Measurements from ENCODE around the gene ECI1.
"Not testable (repeated sequence)": the region's sequence is repeated elsewhere in the genome, so short reads cannot be mapped to it uniquely, and the experiment has no call there.

Gene ECI1

DNA sequence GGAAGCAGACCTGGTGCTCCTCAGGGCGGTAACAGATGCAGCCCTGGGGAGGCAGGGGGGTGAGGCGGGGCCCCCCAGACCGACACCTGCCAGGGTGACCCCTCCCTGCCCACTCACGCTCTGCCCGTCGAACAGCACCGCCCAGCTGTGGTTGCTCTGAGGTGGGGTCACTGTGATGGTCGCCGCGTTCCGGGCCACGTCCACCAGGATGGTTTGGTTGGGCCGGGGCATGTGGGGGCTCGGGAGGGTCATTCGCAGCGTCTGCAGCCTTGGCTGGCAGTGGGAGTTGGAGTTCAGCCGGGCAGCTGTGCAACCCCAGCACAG, 41.4 kb downstream of the ECI1 start:
- no peak for DNase-seq

- DNase-seq = no peak
Observed at GRCh38 chr16:2209258-2210008, 42.0 kb downstream of the ECI1 start.

- DNase-seq = no peak
Observed at GRCh38 chr16:2208772-2209171, 42.6 kb downstream of the ECI1 start.

DNA sequence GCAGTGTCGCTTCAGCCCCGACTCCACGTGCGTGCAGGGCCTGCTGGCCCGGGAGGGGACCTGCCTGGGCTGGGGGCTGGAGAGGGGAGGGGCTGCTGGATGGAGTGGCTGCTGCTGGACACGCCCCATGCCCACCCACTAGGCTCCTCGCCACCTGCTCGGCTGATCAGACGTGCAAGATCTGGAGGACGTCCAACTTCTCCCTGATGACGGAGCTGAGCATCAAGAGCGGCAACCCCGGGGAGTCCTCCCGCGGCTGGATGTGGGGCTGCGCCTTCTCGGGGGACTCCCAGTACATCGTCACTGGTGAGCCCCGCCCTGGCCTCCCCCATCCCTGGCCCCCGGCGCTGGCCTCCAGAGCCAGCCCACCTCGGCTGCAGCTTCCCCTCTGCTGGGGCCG, 43.1 kb downstream of the ECI1 start:
- no peak for DNase-seq

GRCh38 chr16:2207872-2208271, 43.5 kb downstream of the ECI1 start:
- no peak for DNase-seq

DNA sequence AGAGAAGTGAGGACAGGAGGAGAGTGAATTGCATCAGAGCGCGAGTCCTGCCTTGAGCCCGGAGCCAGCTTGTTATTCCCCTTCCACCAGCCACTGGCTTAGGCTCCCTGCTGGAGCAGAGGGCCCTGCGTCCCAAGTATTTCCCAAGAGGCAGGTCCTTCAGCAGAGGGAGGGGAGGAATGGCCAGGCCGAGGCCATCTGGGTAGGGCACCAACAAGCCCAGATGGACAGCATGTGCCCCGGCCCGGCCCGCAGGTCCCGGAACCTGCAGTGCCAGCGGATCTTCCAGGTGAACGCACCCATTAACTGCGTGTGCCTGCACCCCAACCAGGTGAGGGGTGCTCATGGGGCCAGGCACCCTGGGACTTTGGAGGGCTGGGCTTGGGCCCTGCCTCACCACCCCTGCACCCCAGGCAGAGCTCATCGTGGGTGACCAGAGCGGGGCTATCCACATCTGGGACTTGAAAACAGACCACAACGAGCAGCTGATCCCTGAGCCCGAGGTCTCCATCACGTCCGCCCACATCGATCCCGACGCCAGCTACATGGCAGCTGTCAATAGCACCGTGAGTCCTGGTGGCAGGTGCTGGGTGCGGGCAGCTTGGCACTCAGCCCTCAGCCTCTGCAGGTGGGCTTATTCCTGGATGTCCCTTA, 44.5 kb downstream of the ECI1 start:
- no peak for DNase-seq

- no peak for DNase-seq
Observed at GRCh38 chr16:2206420-2206779, 45.0 kb downstream of the ECI1 start.

- DNase-seq = no peak
Observed at GRCh38 chr16:2205967-2206313, 45.4 kb downstream of the ECI1 start.

DNA sequence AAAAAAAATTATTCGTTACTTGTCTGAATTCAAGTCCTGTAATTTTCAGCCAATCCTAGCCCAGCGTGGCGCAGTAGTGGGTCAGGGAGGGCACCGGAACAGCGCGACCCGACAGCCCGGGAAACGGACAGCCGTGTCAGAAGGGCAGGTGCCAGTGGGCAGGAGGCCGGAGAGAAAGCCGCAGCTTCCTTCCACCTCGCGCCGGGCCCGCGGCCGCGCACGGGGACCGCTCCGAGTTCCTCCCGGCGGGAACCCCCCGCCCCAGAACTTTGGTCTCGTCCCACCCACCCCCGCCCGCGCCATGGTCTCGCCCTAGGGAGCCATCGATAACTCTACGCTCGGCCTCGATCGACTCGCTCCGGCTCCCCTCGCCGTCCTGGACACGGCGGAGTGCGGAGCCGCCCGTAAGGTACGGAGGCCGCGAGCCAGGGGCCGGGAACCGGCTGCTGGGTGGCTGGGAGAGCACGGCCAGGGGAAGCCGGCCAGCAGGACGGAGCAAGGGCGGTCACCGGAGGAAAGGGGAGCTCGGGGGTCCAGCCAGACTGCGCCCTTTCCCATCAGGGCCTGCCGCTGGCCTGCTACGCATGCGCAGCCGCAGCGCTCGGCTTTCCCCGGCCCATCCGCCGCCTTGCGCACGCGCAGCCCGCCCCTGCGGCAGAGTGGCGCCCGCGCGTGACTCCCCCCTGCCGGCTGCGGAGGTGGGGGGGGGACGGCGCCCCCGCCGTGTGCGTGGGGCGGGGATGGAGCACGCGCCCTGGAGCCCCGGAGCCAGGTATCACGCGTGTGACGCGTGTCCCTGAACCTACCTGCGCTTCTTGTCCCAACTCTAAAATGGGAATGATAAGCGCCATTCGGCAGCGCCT, 46.1 kb downstream of the ECI1 start, which contains the start of gene MLST8:
MLST8 (plus strand) TSS at position 351 of the 863 bp plus-strand sequence. CDS start 632 bp downstream, outside the sequence.
- peak; percentile 87 for DNase-seq

GRCh38 chr16:2204416-2205103, 46.8 kb downstream of the ECI1 start:
- DNase-seq = no peak

DNA sequence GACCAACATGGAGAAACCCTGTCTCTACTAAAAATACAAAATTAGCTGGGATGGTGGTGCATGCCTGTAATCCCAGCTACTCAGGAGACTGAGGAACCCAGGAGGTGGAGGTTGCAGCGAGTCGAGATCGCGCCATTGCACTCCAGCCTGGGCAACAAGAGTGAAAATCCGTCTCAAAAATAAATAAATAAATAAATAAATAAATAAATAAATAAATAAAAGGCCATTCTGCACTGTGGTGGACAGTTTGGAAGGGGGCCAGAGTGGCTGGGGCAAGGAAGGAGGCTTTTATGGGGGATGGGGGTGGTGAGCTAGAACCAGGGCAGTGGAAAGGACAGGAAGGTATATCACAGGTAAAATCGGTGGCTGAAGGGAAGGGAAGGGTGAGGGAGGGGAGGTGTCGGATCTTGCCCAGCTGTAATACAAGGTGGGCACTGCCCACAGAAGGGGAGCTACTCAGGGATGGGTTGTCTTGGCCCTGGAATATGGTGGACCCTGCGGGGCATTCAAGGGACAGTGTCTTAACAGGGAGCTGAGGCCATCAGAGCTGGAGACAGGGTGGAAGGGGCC, 48.2 kb downstream of the ECI1 start:
- not testable (repeated sequence) for DNase-seq

GRCh38 chr16:2200313-2200712, 51.1 kb downstream of the ECI1 start:
- no peak for DNase-seq

DNA sequence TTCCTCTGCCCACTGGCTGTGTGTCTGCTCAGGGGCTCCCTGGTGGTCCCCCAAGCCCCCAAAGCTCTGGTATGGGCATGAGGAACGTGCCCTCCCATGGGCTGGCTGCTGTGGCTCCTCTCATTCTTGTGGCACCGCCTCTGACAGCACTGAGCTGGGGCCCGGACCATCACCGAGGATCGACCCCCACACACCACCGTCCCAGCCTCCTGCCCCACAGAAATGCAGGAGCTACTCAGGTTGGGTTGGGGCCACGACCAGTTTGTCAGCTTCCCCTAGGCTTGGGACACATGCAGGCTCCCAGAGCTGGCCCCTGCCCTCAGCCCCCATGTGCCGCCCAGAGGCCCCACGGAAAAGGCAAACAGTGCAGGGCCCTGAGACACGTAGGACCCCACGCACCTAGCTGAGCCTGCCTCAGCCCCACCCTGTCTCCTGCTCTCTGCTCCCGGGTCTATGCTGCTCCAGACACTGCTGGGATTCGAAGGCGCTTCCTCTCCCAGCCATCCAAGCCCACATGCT, 51.7 kb downstream of the ECI1 start:
- DNase-seq = no peak

DNA sequence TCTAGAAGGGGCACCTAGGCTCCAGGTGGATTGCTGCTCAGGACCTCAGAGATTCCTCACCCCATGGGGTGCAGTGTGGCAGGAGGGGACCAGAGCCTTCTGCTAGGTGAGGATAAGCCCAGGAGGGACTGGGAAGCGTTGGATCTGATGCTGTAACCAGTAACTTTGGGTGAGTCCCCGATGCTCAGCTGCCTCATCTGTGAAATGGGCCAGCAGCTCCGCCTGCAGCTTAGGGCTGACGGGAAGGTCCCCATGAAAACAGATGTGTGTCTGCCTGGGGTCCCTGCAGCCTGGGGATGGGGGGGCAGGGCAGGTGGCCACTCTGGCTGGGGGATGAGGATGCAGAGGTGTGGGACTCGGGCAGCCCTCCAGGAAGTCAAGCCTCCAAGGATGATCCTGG, 52.3 kb downstream of the ECI1 start:
- DNase-seq = no peak

DNA sequence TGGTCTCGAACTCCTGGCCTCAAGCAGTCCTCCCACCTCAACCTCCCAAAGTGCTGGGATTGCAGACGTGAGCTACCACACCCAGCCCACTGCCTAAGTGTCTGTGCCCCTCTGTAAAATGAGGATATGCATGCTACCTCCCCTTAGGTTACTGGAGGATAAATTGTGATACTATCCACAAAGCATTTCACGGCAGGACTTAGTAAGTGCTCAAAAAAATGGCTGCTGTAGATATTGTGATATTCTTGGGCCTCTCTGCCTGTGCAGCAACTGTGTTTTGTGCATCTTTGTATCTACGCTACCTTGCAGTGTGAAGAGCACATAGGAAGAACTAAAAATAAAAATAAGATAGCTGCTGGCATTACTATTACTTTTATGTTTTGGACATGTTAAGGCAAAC, 53.1 kb downstream of the ECI1 start:
- no peak for DNase-seq

- no peak for DNase-seq
Observed at GRCh38 chr16:2197765-2198164, 53.6 kb downstream of the ECI1 start.

GRCh38 chr16:2196981-2197511, 54.3 kb downstream of the ECI1 start:
- DNase-seq = no peak

DNA sequence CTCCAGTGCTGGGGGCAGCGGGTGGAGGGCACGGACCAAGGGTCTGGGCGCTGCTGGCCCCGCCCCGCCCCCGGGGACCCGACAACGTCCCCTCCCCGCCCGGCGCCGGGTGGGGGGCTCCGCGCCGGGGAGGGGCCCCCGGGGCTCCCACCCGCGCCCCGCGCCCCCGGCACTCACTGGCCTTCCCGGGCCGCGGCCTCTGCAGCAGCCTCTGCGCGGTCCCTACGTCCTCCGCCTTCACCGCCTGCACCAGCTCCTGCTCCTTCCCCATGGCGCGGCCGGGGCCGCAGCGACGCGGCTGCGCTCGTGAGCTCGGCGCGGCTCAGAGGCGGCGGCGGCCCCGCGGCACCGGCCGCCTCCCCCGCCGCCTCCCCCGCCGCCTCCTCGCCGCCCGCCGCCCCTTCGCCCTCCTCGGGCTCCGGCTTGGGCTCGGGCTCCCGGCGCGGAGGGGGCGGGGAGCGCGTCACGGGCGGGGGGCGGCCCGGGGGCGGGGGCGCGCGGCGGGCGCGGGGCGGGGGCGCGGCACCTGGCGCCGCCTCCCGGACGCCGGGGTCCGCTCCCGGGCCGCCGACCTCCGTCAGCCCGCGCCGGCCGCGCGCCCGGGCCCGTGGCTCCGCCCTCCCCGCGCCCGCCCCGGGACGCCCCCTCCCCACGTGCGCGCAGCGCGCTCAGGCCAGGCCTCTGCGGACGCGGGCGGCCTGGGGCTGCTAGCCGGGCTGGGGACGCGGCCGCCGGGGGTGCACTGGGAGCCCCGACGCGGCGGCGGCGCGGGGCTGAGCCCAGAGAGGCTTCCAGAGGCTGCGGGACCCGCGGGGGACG, 55.0 kb downstream of the ECI1 start, which contains the start of gene CASKIN1:
CASKIN1 (minus strand) TSS at position 444 of the 819 bp plus-strand sequence; CDS start at position 271, 173 bp downstream.
- DNase-seq = no peak

DNA sequence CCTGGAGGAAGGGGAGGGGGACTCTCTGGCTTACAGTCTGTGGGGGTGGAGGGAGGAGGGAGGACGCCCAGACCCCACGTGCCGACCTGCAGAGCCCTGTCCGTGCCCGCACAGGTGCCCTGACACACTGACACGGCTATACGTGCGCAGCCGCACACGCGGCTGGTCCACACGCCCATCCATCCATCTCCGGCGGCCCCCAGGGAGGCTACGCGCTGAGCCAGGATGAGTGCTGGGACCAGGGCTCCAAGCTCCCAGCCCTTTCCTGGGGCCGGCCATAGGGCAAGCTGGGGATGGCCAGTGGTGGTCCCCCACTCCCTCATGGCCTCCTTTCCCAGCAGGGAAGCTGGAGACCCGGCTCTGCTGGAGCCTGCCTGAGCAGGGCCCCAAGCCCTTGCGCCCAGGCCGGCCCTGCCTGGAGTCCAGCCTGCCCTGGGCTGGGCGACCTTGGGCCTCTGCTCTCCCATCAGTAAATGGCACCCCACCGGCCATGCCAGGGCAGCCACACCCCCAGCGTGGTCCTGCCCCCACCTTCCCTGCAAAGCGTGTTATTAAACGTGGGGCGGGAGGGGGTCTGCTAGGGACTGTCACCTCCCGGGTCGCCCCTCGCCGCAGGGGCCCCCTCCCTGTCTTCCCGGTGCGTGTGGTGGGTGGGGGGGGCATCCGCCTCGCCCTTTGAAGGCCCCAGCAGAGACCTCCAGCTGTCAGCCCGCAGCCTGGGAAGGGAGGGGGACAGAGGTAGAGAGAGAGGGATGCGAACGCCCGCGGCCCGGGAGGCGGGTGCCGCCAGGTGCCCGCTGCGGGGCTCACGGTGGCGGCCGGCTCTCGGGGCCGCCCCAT, 55.8 kb downstream of the ECI1 start:
- no peak for DNase-seq

DNA sequence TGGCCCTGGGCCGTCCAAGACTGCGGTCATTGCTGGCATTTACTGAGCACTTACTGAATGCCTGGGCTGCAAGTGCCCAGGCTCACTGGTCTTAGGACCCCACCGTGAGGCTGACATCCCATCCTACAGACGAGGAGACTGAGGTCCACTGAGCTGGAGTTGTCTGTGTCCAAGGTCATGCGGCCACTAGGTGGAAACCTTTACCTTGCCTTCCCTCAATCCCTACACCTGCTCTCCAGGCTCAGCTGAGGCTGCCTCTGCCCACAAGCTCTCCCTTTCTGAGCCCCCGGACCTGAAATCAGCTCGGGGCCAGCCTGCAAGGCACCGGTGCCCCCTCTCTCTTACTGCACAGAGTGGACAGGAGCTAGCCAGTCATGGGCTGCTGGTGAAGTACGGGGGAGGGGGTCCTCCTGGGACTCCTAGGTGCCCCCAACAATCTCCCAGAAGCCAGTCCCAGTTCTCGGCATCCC, 56.5 kb downstream of the ECI1 start:
- peak; percentile 34 for DNase-seq

Data from fibroblast of skin of scalp (primary cell).